ENCODE measurements around the gene KRTAP4-9. TPM values are rescaled to one million over a fixed set of nuclear protein-coding genes. Genes with fewer than 3 reads are reported as not detected.
"Not testable (repeated sequence)": the region's sequence is repeated elsewhere in the genome, so short reads cannot be mapped to it uniquely, and the experiment has no call there.

KRTAP4-9 gene
- total RNA-seq, 6 experiments from 2014 or later: 0.85 to 0.90 TPM; not detected in 4

DNA sequence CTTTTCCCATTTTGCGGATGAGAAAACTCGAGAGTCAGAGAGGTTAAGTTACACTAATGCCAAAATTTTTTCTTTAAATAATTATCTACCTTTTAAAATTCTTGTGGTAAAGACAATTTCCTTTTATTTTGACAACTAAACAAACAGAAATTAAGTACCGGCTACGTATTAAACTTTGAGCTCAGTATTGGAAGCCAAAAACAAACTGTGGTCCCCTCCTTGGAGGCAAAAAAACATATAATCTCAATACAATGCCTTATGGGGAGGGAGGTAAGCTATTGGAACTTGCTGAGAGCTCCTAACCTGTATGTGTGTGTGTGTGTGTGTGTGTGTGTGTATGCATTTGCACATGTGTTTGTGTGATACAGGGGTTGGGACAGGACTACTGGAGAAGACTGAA is 41.7 kb upstream of the KRTAP4-9 start:
- Mint-ChIP-seq H3K36me3 (ENCODE audit: low read depth) (peaks cover 5% of the 10 kb centered on the region), H3K4me1 (ENCODE audit: low read depth) (peaks cover 93% of the 10 kb centered on the region), H3K9me3 (no peaks in the 10 kb centered on the region)

DNA sequence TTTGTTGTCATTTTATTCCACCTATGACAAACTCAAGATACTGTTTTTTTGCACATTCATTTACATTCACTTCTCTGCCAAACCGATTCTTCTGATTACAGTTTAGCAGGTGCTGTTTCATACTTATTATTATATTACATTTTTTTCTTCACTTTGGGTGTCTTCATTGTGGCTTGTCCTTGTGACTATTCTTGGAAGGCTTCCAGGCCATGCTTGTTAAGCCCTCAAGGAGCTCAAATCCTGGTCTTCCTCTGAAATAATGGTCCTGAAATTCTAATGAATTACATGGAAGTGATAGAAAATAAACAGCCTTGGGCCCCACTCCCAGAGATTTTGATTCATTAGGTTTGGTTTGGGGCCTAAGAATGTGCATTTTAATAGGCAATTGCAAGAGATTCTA is 40.9 kb upstream of the KRTAP4-9 start:
- Mint-ChIP-seq H3K4me3 (no peak overlapping the region), H3K9me3 (no peaks in the 10 kb centered on the region), H3K27ac (peak overlapping the region; percentile 93), H3K4me1 (ENCODE audit: low read depth) (peaks cover 84% of the 10 kb centered on the region), H3K27me3 (ENCODE audit: insufficient read depth) (peaks cover 6% of the 10 kb centered on the region), H3K36me3 (ENCODE audit: low read depth) (peaks cover 5% of the 10 kb centered on the region)
- DNase-seq: no peak
- TF ChIP-seq, protein P1, sequence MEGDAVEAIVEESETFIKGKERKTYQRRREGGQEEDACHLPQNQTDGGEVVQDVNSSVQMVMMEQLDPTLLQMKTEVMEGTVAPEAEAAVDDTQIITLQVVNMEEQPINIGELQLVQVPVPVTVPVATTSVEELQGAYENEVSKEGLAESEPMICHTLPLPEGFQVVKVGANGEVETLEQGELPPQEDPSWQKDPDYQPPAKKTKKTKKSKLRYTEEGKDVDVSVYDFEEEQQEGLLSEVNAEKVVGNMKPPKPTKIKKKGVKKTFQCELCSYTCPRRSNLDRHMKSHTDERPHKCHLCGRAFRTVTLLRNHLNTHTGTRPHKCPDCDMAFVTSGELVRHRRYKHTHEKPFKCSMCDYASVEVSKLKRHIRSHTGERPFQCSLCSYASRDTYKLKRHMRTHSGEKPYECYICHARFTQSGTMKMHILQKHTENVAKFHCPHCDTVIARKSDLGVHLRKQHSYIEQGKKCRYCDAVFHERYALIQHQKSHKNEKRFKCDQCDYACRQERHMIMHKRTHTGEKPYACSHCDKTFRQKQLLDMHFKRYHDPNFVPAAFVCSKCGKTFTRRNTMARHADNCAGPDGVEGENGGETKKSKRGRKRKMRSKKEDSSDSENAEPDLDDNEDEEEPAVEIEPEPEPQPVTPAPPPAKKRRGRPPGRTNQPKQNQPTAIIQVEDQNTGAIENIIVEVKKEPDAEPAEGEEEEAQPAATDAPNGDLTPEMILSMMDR (IDR thresholded peaks at IDR 0.05): no peak

More for the DNA sequence above, 41.7 kb upstream of the KRTAP4-9 start:
- Mint-ChIP-seq H3K27me3 (ENCODE audit: insufficient read depth) (peaks cover 6% of the 10 kb centered on the region), H3K4me3 (no peak overlapping the region; the same call in 1 of the 2 replicates), H3K27ac (peak overlapping the region; percentile 93)
- DNase-seq: no peak
- TF ChIP-seq, protein P1 (IDR thresholded peaks at IDR 0.05): no peak

DNA sequence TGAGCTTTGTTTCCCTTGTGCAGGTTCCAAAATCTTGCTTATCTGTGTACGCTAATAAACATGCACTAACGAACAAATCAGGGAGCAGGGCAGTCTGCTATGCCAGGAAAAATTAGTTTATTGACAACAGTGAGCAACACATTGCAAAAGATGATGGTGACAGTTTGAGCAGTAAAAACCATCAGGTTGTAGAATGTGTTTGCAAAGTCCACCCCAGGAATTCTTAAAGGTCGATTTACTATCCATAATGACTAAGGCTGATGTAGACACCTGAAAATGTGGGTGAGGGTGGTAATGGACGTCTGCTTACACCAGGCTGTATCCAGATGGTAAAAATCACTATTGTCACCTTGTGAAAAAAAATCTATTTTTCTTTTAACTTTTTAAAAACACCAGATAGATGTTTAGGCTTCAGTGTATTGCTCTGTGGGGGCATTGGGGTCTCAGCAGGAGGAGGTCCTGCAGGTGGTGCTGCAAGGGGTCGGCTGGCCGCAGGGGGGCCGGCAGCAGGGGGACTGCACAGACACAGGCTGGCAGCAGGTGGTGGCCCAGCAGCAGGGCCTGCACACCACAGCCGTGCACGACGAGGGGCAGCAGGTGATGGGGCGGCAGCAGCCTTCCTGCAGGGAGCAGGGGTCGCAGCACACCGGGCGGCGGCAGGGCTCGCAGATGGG is 40.0 kb upstream of the KRTAP4-9 start:
- not testable (repeated sequence) for H3K9me3 Mint-ChIP-seq; H3K27me3 Mint-ChIP-seq (ENCODE audit: insufficient read depth); DNase-seq; H3K36me3 Mint-ChIP-seq (ENCODE audit: low read depth); H3K4me3 Mint-ChIP-seq
- peak overlapping the region; percentile 38; the same call in 1 of the 2 replicates for H3K27ac Mint-ChIP-seq
- peaks cover 77% of the 10 kb centered on the region for H3K4me1 Mint-ChIP-seq (ENCODE audit: low read depth)

DNA sequence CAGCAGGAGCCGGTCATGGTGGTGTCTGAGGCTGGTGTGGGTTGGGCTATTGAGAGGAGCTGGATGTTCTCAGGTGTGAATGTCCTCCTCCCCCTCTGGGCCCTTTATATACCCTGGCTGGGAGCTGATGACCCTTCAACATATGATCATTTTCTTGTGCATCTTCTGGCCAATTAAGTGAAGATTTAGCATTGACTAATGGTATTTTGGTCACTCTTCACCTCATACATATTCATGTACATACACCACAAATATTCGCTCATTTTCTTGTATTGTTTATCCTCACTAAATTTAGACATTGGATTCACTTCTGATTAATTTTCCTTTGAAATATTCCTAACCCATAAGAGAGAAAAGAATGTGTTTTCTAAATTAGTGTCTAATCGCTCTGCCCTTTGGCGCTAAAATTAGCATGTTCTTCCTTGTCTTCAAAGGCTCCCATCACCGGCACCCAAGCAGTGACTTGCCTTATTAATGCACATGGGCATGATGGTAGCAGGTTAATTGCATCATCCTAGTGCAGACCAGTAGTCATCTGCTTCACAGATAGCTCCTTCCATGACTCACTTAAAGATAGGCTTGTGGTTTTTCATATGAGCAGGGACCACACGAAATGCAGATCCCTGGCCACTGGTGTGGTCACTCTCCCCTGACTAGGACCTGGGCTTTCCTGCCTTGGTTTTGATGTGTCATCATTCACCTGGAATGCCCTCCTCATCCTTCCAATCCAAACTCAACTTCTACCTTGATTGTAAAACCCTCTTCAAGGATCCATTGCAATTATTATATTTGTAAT is 39.2 kb upstream of the KRTAP4-9 start, which contains the start of gene KRTAP2-4:
Gene KRTAP2-4, minus strand, starts transcription at position 51 of the 796 bp plus-strand sequence. Its CDS starts 34 bp downstream, at position 17.
- peak; percentile 90 for DNase-seq
- peak within 1 kb of the TSS; percentile 83 for H3K27ac Mint-ChIP-seq
- no peaks in the 10 kb centered on the region for H3K9me3 Mint-ChIP-seq
- H3K27me3 Mint-ChIP-seq (ENCODE audit: insufficient read depth): peaks cover 4% of the 10 kb centered on the region
- TF ChIP-seq, protein P1 (IDR thresholded peaks at IDR 0.05): no peak
- H3K4me1 Mint-ChIP-seq (ENCODE audit: low read depth): peaks cover 68% of the 10 kb centered on the region
- no peak within 1 kb of the TSS for H3K4me3 Mint-ChIP-seq
- peaks cover 5% of the 10 kb centered on the region for H3K36me3 Mint-ChIP-seq (ENCODE audit: low read depth)

DNA sequence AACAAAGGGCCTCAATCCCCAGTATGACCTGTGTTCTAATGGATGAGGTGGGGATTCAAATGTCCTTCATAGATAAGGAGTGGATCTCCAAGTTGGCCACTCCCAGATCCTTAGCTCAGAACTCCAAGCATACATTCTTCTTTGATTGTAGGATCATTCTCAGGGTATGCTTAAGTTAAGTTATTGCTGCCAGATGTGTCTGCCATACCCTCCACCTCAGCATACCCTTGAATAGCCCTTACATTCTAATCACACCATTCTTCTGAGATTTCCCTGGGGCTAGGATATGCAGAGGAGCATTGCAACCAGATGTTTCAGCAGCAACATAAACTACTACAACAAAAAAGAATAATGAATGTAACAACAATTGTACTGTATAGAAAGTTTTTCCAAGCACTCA is 37.9 kb upstream of the KRTAP4-9 start:
- peak overlapping the region; percentile 83 for H3K27ac Mint-ChIP-seq
- peaks cover 56% of the 10 kb centered on the region for H3K4me1 Mint-ChIP-seq (ENCODE audit: low read depth)
- H3K36me3 Mint-ChIP-seq (ENCODE audit: low read depth): peaks cover 5% of the 10 kb centered on the region
- no peaks in the 10 kb centered on the region for H3K9me3 Mint-ChIP-seq
- H3K4me3 Mint-ChIP-seq: no peak overlapping the region
- TF ChIP-seq, protein P1 (IDR thresholded peaks at IDR 0.05): no peak
- DNase-seq: peak; percentile 43
- 0 out of 2 replicates have a peak, but pooled peaks cover 3% of the 10 kb centered on the region for H3K27me3 Mint-ChIP-seq (ENCODE audit: insufficient read depth)

DNA sequence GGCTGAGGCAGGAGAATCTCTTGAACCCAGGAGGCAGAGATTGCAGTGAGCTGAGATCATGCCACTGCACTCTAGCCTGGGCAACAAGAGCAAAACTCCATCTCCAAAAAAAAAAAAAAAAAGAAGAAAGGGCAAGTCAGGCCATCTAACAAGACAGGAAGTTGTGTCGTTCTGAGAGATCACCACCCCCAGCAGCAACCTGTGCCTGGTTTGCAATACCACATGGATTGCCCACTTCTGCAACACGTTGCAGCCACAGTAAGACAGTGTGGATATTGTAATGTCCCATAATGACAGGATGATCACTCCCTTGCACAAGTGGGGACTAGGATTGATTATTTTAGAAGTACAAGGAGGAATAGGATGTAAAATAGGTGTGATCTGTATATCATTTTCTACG is 36.2 kb upstream of the KRTAP4-9 start:
- peaks cover 38% of the 10 kb centered on the region for H3K4me1 Mint-ChIP-seq (ENCODE audit: low read depth)
- DNase-seq: no peak
- no peak overlapping the region for H3K27ac Mint-ChIP-seq
- 0 out of 2 replicates have a peak, but pooled peaks cover 3% of the 10 kb centered on the region for H3K27me3 Mint-ChIP-seq (ENCODE audit: insufficient read depth)
- TF ChIP-seq, protein P1 (IDR thresholded peaks at IDR 0.05): no peak
- H3K4me3 Mint-ChIP-seq: no peak overlapping the region
- no peaks in the 10 kb centered on the region for H3K9me3 Mint-ChIP-seq
- peaks cover 5% of the 10 kb centered on the region for H3K36me3 Mint-ChIP-seq (ENCODE audit: low read depth)

All from HFFc6 (cell line).